GM19467 (cell line): Measurements from ENCODE around the gene WEE1.
"Not testable (repeated sequence)": the region's sequence is repeated elsewhere in the genome, so short reads cannot be mapped to it uniquely, and the experiment has no call there.

Experiments
- ATAC-seq: cut with Tn5 transposase; IDR thresholded peaks from one replicate; pipeline ENCODE4 v1.9.1; 2021; ENCODE audit warnings: mild to moderate bottlenecking, moderate library complexity; ENCODE audit not compliant: unreplicated experiment

Gene WEE1

GRCh38 chr11:9594267-9595046 lies 21.0 kb downstream of the WEE1 start:
- no peak for ATAC-seq

DNA sequence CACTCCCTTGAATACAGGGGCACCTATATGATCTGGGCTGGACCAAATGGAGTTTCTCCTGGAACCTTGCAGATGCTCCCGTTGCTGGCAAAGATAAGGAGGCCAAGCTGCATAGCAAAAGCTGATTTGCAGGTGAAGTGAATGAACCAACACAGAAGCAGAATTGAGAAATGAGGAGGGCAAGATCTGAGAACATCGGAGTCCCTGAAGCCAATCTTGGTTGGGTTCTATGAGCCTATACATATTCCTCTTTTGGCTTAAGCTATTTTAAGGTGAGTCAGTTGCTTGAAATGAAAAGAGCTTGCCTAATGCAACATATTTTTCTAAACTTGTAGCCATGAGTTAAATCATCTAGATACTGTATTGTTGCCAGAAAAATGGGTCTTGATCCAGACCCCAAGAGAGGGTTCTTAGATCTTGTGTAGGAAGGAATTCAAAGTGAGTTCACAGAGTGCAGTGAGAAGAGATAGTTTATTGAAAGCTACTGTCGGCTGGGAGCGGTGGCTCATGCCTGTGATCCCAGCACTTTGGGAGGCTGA lies 23.5 kb downstream of the WEE1 start:
- ATAC-seq = no peak

DNA sequence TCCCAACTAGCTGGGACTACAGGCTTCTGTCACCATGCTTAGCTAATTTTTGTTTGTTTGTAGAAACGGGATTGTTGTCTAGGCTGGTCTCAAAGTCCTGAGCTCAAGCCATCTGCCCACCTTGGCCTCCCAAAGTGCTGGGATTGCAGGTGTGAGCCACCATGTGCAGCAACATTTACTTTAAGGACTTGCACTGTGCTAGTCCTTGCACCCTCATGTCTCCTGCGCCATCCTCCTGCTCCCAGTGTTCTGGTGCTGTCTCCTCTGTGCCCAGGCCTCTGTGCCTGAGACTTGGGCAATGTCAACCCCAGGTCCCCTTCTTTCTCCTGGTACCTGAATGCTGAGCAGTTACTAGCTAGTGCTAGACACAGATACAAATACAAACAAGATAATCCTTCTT lies 26.7 kb downstream of the WEE1 start:
- ATAC-seq = no peak

GRCh38 chr11:9600644-9601036 lies 27.2 kb downstream of the WEE1 start:
- ATAC-seq = peak; percentile 38

GRCh38 chr11:9601037-9601875 lies 27.8 kb downstream of the WEE1 start:
- ATAC-seq = peak; percentile 83

DNA sequence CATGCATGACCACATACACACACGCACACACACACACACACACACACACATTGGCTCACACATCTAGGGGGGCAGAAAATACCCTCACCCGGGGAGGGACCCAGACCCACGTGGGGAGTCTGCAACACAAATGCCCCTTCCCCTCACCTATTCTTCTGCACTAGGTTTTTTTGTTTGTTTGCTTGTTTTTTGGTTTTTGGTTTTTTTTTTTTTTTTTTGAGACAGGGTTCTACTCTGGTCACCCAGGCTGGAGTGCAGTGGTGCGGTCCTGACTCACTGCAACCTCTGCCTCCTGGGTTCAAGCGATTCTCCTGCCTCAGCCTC lies 28.4 kb downstream of the WEE1 start:
- ATAC-seq = peak; percentile 5

GRCh38 chr11:9603214-9603613 lies 29.7 kb downstream of the WEE1 start:
- ATAC-seq = not testable (repeated sequence)

DNA sequence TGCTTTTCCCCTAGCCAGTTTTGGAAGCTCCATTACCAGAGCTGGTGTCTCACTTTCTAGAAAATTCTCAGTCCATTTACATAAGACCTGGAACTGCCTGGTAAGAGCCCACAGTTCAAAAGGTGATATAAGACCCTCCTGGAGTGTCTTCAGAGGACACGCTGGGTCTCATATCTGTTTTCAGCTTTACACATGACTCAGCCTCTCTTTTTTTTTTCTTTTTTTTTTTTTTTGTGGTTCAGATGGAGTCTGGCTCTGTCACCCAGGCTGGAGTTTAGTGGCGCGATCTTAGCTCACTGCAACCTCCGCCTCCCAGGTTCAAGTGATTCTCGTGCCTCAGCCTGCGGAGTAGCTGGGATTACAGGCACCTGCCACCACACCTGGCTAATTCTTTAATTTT lies 30.7 kb downstream of the WEE1 start:
- ATAC-seq = no peak

GRCh38 chr11:9605742-9606141 lies 32.3 kb downstream of the WEE1 start:
- no peak for ATAC-seq

GRCh38 chr11:9606809-9607510 lies 33.5 kb downstream of the WEE1 start:
- ATAC-seq = no peak

- no peak for ATAC-seq
Observed at GRCh38 chr11:9607511-9607899, 34.0 kb downstream of the WEE1 start.

DNA sequence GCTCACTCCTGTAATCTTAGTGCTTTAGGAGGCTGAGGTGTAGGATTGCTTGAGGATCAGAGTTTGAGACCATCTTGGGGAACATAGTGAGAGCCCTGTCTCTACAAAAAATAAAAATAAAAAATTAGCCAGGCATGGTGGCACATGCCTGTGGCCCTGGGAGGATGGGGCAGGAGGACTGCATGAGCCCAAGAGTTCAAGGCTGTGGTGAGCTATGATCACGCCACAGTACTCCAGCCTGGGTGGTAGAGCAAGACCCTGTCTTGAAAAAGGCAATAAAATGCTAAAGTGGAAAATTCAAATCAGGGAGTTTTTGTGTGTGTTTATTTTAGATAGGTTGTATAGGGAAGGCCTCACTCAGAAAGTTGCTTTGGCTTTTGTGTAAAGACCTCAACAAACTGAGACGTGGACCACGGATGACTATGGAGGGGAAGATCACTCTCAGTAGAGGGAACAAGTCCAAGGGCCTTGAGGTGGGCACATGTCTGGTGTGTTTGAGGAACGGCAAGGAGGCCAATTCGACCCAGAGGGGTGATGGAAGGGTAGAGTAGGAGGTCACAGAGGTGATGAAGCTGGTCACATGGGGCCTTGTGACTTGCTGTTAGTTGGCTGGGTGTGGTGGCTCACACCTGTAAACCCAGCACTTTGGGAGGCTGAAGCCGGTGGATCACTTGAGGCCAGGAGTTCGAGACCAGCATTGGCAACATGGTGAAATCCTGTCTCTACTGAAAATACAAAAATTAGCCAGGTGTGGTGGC lies 35.7 kb downstream of the WEE1 start:
- no peak for ATAC-seq

- no peak for ATAC-seq
Observed at GRCh38 chr11:9609841-9610240, 36.4 kb downstream of the WEE1 start.

DNA sequence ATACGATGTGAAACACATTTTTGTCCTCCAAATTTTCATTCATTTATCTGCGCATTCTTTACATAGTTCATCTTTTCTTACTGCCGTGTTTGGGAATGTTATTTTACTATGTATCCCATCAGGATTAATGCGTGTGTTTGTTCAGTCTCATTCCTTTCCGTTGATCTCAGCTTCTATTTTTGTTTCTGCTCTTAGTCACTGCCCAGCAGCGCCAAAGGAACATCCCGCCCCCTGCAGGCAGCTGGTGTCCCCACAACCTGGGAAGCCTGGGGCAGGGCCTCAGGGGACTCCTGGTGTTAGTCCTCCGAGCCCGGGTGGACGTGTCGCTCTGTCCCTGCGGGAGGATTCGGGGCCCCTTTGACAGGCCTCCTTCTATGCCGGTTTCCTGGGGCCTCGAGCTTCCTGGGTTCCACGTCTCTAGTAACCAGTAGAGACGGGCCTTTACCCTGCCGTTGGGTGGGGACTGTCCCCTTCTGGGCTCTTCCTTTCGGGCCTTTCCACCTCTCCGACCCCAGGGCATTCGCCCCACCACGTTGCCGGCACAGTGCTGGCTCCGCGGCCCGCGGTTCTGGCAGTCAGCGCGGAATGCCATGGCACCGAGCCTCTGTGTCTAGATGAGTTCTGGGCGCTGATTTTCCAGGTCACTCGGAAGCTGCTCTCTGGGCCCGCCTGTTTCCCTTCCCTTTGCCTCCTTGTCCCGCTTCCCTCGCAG lies 39.8 kb downstream of the WEE1 start:
- ATAC-seq = peak; percentile 41

DNA sequence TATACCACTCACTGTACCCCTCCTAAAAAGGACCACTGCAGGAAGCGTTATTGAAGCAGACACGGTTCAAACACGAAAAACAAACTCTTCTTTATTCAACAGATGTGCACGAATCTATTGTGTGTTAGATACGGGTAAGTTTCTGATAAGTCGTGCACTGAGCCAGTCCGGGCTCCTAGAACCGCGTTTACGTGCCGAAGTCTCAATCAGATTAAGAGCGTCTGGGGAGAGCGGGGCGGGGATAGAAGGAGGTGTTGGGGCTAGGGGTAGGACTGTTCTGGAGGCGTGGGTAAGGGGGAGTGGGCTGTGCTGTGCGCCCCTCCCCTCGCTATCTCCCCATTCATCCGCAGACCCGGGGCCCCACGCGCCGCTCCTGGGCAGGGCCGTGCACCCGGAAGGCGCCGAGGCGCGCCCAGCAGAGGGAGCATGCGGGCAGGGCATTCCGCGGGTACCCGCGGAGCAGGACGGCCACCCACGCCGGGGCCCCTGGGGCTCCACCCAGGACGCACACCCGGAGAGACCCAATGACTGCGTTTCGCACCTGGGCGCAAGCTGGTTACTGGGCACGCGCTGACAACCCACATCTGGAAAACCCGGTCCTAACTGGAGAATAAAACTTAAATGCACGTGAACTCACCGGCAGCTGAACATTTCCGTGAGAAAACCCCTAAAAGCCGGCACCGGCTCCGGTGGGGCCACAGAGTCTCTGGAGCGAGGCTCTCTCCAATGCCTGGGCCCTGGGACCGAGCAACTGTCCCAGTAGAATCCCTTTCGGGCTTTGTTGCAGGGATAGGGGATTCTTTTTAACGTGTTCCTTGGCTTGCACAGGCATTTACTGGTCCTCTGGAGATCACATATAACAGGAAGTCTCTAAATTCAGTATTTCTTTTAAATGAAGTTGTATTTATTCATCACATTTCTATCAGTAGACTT lies 40.6 kb downstream of the WEE1 start:
- peak; percentile 77 for ATAC-seq

GRCh38 chr11:9615031-9615451 lies 41.6 kb downstream of the WEE1 start:
- peak; percentile 43 for ATAC-seq

DNA sequence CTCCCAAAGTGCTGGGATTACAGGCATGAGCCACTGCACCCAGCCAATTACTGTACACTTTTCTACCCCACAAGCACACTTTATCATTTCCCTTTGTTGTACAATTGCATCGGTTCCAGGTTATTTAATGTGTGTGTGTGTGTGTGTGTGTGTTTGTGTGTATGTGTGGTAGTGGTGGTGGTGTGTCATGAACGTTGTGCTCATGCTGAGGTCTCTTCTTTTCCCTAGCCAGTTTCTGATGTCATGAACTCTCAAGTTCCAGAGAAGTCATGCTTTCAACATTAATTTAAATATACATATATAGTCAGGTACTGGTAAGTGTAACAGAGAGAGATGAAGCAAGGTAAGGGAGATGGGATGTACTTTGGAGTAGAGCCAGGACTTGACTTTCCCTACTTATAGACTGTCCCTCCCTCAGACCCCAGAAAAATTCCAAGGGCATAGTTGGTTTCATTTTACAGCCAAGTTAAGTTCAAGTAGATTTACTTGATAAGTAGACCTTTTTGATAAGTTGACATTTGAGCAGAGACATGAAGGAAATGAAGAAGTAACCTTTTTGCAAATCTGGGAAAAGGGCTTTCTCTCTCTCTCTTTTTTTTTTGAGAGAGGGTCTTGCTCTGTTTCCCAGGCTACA lies 42.7 kb downstream of the WEE1 start:
- ATAC-seq = no peak

GRCh38 chr11:9616858-9617257 lies 43.4 kb downstream of the WEE1 start:
- no peak for ATAC-seq

- ATAC-seq = no peak
Observed at GRCh38 chr11:9617940-9618339, 44.5 kb downstream of the WEE1 start.
